SK-N-SH treated with all-trans-retinoic acid at 6 μM for 48 hours (cell line): ENCODE results near the gene SPP2.

Experiments
- ATAC-seq: fragments of 200-7000 bp; cut with Tn5 transposase; 3 replicates; pipeline ENCODE4 v1.9.1; 2020; ENCODE audit warnings: mild to moderate bottlenecking, moderate library complexity
- ARNTL ChIP-seq: fragments of 450-650 bp; formaldehyde crosslinking; IDR thresholded peaks from 2 replicates; pipeline ENCODE4 v1.5.0; 2020; ENCODE audit warnings: low read depth, mild to moderate bottlenecking, moderate library complexity, borderline replicate concordance
- ESRRG ChIP-seq: fragments of 250-450 bp; sonication (Bioruptor Pico); IDR thresholded peaks from 2 replicates; pipeline ENCODE4 v1.6.1; 2021; ENCODE audit warnings: mild to moderate bottlenecking
- ISL1 ChIP-seq: fragments of 250-450 bp; sonication (Bioruptor Pico); IDR thresholded peaks from 2 replicates; pipeline ENCODE4 v2.1.2; 2022; ENCODE audit warnings: mild to moderate bottlenecking, moderate library complexity
- OSR1 ChIP-seq: fragments of 250-450 bp; sonication (Bioruptor Pico); IDR thresholded peaks from 2 replicates; pipeline ENCODE4 v1.8.0; 2022; ENCODE audit warnings: moderate library complexity, mild to moderate bottlenecking, inconsistent platforms
- PPARA ChIP-seq: fragments of 250-450 bp; sonication (Bioruptor Pico); IDR thresholded peaks from 2 replicates; pipeline ENCODE4 v1.5.0; 2020; ENCODE audit warnings: mild to moderate bottlenecking, borderline replicate concordance
- RARB ChIP-seq: fragments of 250-450 bp; sonication (Bioruptor Pico); IDR thresholded peaks from 2 replicates; pipeline ENCODE4 v1.8.0; 2021; ENCODE audit warnings: mild to moderate bottlenecking, moderate library complexity
- SNAI2 ChIP-seq: fragments of 250-450 bp; sonication (Bioruptor Pico); IDR thresholded peaks from 2 replicates; pipeline ENCODE4 v1.5.0; 2020; ENCODE audit warnings: mild to moderate bottlenecking, moderate library complexity
- TCF4 ChIP-seq: fragments of 250-450 bp; sonication (Bioruptor Pico); IDR thresholded peaks from 2 replicates; pipeline ENCODE4 v1.8.0; 2021; ENCODE audit warnings: mild to moderate bottlenecking, moderate library complexity, borderline replicate concordance
- TOX ChIP-seq: fragments of 250-450 bp; sonication (Bioruptor Pico); IDR thresholded peaks from 2 replicates; pipeline ENCODE4 v1.8.0; 2021; ENCODE audit warnings: mild to moderate bottlenecking, moderate library complexity, borderline replicate concordance
- TSHZ2 ChIP-seq: fragments of 250-450 bp; sonication (Bioruptor Pico); IDR thresholded peaks from 2 replicates; pipeline ENCODE4 v1.5.0; 2020; ENCODE audit warnings: mild to moderate bottlenecking, moderate library complexity
- ZC3H10 ChIP-seq: fragments of 250-450 bp; sonication (Bioruptor Pico); IDR thresholded peaks from 2 replicates; pipeline ENCODE4 v1.5.1; 2021; ENCODE audit warnings: mild to moderate bottlenecking, moderate library complexity
- ZFP3 ChIP-seq: fragments of 250-450 bp; sonication (Bioruptor Pico); IDR thresholded peaks from 2 replicates; pipeline ENCODE4 v1.5.0; 2020; ENCODE audit warnings: mild to moderate bottlenecking, moderate library complexity
- ZFP30 ChIP-seq: fragments of 450-650 bp; formaldehyde crosslinking; IDR thresholded peaks from 2 replicates; pipeline ENCODE4 v1.5.0; 2022; ENCODE audit warnings: mild to moderate bottlenecking, moderate library complexity
- ZNF565 ChIP-seq: fragments of 450-650 bp; formaldehyde crosslinking; conservative IDR thresholded peaks from 2 replicates; pipeline ENCODE4 v1.5.0; 2020; ENCODE audit warnings: low read depth, mild to moderate bottlenecking, moderate library complexity
- ZNF8 ChIP-seq: fragments of 450-650 bp; formaldehyde crosslinking; IDR thresholded peaks from 2 replicates; pipeline ENCODE4 v1.5.0; 2020; ENCODE audit warnings: mild to moderate bottlenecking, moderate library complexity
- TF ChIP-seq, protein P1 (sequence below): fragments of 250-450 bp; sonication (Bioruptor Pico); IDR thresholded peaks from 2 replicates; pipeline ENCODE4 v1.8.0; 2020; ENCODE audit warnings: mild to moderate bottlenecking, moderate library complexity, borderline replicate concordance
- TF ChIP-seq, protein P2 (sequence below): fragments of 250-450 bp; sonication (Bioruptor Pico); IDR thresholded peaks from 2 replicates; pipeline ENCODE4 v1.8.0; 2021; ENCODE audit warnings: low read depth, mild to moderate bottlenecking, moderate library complexity, borderline replicate concordance
- TF ChIP-seq, protein P3 (sequence below): fragments of 250-450 bp; sonication (Bioruptor Pico); IDR thresholded peaks from 2 replicates; pipeline ENCODE4 v1.5.1; 2020; ENCODE audit warnings: low read depth, mild to moderate bottlenecking, moderate library complexity
- TF ChIP-seq, protein P4 (sequence below): fragments of 250-450 bp; sonication (Bioruptor Pico); IDR thresholded peaks from 2 replicates; pipeline ENCODE4 v1.5.1; 2021; ENCODE audit warnings: mild to moderate bottlenecking, moderate library complexity

Gene SPP2

DNA sequence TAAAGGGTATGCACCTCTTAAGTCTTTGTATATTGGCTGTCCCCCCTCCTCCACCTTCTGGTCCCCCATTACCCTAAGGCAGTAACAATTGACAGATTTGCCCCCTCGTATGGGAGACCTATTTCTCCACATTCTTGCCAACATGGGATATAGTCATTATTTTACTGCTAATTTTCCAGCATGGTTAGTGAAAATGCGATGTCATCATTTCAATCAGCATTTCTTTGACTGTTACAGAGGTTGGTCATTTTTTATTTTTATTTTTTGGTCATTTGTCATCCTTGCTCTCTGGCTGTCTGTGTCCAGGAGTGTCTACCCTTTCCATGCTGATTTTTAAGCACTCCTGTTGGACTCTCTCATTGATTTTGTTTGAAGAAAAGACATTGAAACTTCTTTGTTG is 45.4 kb upstream of the SPP2 start:
- ATAC-seq, result no peak
- TF ChIP-seq ISL1, result no peak
- TF ChIP-seq ESRRG (CRISPR knock-in tag), result no peak
- no peak for TF ChIP-seq RARB (CRISPR knock-in tag)
- no peak for TF ChIP-seq ZC3H10
- TF ChIP-seq SNAI2 (CRISPR knock-in tag), result no peak
- TF ChIP-seq, protein P1, sequence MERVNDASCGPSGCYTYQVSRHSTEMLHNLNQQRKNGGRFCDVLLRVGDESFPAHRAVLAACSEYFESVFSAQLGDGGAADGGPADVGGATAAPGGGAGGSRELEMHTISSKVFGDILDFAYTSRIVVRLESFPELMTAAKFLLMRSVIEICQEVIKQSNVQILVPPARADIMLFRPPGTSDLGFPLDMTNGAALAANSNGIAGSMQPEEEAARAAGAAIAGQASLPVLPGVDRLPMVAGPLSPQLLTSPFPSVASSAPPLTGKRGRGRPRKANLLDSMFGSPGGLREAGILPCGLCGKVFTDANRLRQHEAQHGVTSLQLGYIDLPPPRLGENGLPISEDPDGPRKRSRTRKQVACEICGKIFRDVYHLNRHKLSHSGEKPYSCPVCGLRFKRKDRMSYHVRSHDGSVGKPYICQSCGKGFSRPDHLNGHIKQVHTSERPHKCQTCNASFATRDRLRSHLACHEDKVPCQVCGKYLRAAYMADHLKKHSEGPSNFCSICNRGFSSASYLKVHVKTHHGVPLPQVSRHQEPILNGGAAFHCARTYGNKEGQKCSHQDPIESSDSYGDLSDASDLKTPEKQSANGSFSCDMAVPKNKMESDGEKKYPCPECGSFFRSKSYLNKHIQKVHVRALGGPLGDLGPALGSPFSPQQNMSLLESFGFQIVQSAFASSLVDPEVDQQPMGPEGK (CRISPR knock-in tag), result no peak
- TF ChIP-seq ZFP3 (CRISPR knock-in tag), result no peak

DNA sequence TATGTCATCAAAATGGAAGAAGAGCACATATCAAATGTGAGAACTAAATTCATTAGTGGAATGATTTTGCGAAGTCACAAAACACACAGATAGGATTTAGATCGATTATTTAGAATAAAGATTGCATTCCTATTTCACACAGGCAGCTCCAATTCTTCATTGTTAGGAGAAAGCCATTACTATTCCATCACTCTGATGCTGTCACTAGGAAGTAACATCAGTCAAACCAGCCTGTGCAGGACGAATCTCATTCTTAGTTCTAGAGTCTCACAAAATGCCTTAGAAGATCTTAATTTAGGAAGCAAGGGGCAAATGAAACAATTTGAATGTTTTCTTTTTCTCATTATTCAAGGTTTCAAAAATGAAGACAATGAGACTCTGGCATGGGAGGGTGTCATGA is 44.0 kb upstream of the SPP2 start:
- TF ChIP-seq ISL1 (no peak), ARNTL (CRISPR knock-in tag) (no peak), ZFP30 (CRISPR knock-in tag) (no peak), TSHZ2 (CRISPR knock-in tag) (no peak)
- ATAC-seq, result no peak

- ATAC-seq, result no peak
- TF ChIP-seq ISL1 (peak; percentile 96), ZC3H10 (peak; percentile 76; the same call in 1 of the 2 replicates)
- TF ChIP-seq, protein P2, sequence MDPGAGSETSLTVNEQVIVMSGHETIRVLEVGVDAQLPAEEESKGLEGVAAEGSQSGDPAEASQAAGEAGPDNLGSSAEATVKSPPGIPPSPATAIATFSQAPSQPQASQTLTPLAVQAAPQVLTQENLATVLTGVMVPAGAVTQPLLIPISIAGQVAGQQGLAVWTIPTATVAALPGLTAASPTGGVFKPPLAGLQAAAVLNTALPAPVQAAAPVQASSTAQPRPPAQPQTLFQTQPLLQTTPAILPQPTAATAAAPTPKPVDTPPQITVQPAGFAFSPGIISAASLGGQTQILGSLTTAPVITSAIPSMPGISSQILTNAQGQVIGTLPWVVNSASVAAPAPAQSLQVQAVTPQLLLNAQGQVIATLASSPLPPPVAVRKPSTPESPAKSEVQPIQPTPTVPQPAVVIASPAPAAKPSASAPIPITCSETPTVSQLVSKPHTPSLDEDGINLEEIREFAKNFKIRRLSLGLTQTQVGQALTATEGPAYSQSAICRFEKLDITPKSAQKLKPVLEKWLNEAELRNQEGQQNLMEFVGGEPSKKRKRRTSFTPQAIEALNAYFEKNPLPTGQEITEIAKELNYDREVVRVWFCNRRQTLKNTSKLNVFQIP (CRISPR knock-in tag), result no peak
Observed at GRCh38 chr2:234014427-234014826, 36.1 kb upstream of the SPP2 start.

DNA sequence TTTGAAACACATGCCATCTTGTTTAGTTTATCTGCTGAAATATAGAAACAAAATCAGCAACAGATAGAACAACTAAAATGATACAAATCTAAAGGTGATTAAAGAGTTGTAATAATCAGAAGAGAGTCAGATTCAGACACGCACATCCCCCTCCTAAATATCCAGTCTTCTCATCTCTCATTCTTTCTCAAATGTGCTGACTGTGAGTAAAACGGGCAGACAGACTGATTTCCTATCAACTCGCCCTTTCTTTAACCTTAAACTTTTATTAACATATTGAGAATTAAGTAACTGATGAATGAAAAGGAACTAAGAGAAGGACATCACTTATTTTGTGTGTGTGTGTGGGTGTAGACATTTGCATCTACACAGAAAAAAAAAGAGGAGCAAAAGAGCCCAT is 34.6 kb upstream of the SPP2 start:
- no peak for ATAC-seq
- TF ChIP-seq ZNF8 (CRISPR knock-in tag) (no peak), ZNF565 (CRISPR knock-in tag) (no peak), ZFP3 (CRISPR knock-in tag) (no peak), ISL1 (no peak), SNAI2 (CRISPR knock-in tag) (no peak), ZFP30 (CRISPR knock-in tag) (no peak), RARB (CRISPR knock-in tag) (no peak), PPARA (CRISPR knock-in tag) (no peak), ARNTL (CRISPR knock-in tag) (no peak), TSHZ2 (CRISPR knock-in tag) (no peak), TOX (CRISPR knock-in tag) (no peak), ZC3H10 (no peak), ESRRG (CRISPR knock-in tag) (no peak), TCF4 (CRISPR knock-in tag) (no peak), OSR1 (CRISPR knock-in tag) (no peak)
- TF ChIP-seq, protein P1 (CRISPR knock-in tag), result no peak
- TF ChIP-seq, protein P2 (CRISPR knock-in tag), result no peak
- TF ChIP-seq, protein P3, sequence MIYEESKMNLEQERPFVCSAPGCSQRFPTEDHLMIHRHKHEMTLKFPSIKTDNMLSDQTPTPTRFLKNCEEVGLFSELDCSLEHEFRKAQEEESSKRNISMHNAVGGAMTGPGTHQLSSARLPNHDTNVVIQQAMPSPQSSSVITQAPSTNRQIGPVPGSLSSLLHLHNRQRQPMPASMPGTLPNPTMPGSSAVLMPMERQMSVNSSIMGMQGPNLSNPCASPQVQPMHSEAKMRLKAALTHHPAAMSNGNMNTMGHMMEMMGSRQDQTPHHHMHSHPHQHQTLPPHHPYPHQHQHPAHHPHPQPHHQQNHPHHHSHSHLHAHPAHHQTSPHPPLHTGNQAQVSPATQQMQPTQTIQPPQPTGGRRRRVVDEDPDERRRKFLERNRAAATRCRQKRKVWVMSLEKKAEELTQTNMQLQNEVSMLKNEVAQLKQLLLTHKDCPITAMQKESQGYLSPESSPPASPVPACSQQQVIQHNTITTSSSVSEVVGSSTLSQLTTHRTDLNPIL (CRISPR knock-in tag), result no peak
- TF ChIP-seq, protein P4, sequence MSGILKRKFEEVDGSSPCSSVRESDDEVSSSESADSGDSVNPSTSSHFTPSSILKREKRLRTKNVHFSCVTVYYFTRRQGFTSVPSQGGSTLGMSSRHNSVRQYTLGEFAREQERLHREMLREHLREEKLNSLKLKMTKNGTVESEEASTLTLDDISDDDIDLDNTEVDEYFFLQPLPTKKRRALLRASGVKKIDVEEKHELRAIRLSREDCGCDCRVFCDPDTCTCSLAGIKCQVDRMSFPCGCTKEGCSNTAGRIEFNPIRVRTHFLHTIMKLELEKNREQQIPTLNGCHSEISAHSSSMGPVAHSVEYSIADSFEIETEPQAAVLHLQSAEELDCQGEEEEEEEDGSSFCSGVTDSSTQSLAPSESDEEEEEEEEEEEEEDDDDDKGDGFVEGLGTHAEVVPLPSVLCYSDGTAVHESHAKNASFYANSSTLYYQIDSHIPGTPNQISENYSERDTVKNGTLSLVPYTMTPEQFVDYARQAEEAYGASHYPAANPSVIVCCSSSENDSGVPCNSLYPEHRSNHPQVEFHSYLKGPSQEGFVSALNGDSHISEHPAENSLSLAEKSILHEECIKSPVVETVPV (CRISPR knock-in tag), result no peak
